Common myeloid progenitor, CD34-positive (primary cell): ENCODE measurements around the gene AIF1L.

Experiments
- CTCF ChIA-PET: fragments of 350-600 bp; sonication (Branson Sonifier 250); formaldehyde crosslinking; loops from one replicate; lab custom pipeline; 2021; ENCODE audit warnings: antibody characterized with exemption; lab: Charles Lee
- POLR2A ChIA-PET: fragments of 350-600 bp; sonication (Branson Sonifier 250); formaldehyde crosslinking; loops from one replicate; lab custom pipeline; 2021; ENCODE audit warnings: antibody characterized with exemption; lab: Charles Lee
- DNase-seq, 3 donors: peaks; one replicate each; pipeline versions ENCODE4 v3.0.0 to v3.0.0-alpha.2; 2013
- H3K27ac ChIP-seq, 2 experiments: 1 replicate in 1 of 2; 2 replicates in 1 of 2; pipeline ENCODE4 v1.7.0; 2013; ENCODE audit warnings: inconsistent platforms in 2 of 2, low read length in 2 of 2, mild to moderate bottlenecking in 2 of 2, low read depth in 1 of 2, moderate library complexity in 1 of 2; ENCODE audit not compliant: severe bottlenecking in 2 of 2, insufficient read depth in 1 of 2, poor library complexity in 1 of 2
- H3K27me3 ChIP-seq, 5 experiments: replicated peaks in 2 of 5; 1 replicate in 3 of 5; 2 replicates in 2 of 5; pipeline versions ENCODE4 v1.6.1 to v1.7.0; 2013; ENCODE audit warnings: low read length in 4 of 5, mild to moderate bottlenecking in 2 of 5, moderate library complexity in 2 of 5, inconsistent platforms in 1 of 5; ENCODE audit not compliant: insufficient read depth in 5 of 5, control insufficient read depth in 4 of 5
- H3K36me3 ChIP-seq, 4 experiments: 1 replicate in 2 of 4; 2 replicates in 2 of 4; pipeline versions ENCODE4 v1.6.1 to v1.7.0; 2013; ENCODE audit warnings: low read length in 3 of 4, control low read depth in 1 of 4, mild to moderate bottlenecking in 1 of 4; ENCODE audit not compliant: control insufficient read depth in 4 of 4, insufficient read depth in 4 of 4
- H3K4me1 ChIP-seq, 4 experiments: 1 replicate in 3 of 4; 2 replicates in 1 of 4; pipeline versions ENCODE4 v1.6.1 to v1.7.1; 2013; ENCODE audit warnings: low read length in 3 of 4, mild to moderate bottlenecking in 3 of 4, control low read depth in 1 of 4, inconsistent platforms in 1 of 4, moderate library complexity in 1 of 4; ENCODE audit not compliant: control insufficient read depth in 4 of 4, insufficient read depth in 4 of 4; ENCODE audit errors: control extremely low read depth in 1 of 4
- H3K4me3 ChIP-seq, 7 experiments: 1 replicate in 4 of 7; 2 replicates in 3 of 7; pipeline versions ENCODE4 v1.5.1 to v1.7.0; 2013; ENCODE audit warnings: mild to moderate bottlenecking in 7 of 7, low read length in 6 of 7, moderate library complexity in 6 of 7, inconsistent platforms in 2 of 7, low read depth in 2 of 7, control low read depth in 1 of 7; ENCODE audit not compliant: insufficient read depth in 4 of 7, control insufficient read depth in 1 of 7; ENCODE audit errors: extremely low read depth in 1 of 7
- H3K9me3 ChIP-seq, 5 experiments: 1 replicate in 4 of 5; 2 replicates in 1 of 5; pipeline versions ENCODE4 v1.6.1 to v1.7.1; 2013; ENCODE audit warnings: low read length in 4 of 5, mild to moderate bottlenecking in 2 of 5, inconsistent platforms in 1 of 5, low read depth in 1 of 5, moderate library complexity in 1 of 5; ENCODE audit not compliant: control insufficient read depth in 4 of 5, insufficient read depth in 2 of 5; ENCODE audit errors: control extremely low read depth in 1 of 5
- WGBS: methylation state at CpG from one replicate; pipeline ENCODE4 v1.1.5; 2013; ENCODE audit not compliant: insufficient coverage; 5-methylcytosine and 5-hydroxymethylcytosine counted together

The AIF1L gene

DNA sequence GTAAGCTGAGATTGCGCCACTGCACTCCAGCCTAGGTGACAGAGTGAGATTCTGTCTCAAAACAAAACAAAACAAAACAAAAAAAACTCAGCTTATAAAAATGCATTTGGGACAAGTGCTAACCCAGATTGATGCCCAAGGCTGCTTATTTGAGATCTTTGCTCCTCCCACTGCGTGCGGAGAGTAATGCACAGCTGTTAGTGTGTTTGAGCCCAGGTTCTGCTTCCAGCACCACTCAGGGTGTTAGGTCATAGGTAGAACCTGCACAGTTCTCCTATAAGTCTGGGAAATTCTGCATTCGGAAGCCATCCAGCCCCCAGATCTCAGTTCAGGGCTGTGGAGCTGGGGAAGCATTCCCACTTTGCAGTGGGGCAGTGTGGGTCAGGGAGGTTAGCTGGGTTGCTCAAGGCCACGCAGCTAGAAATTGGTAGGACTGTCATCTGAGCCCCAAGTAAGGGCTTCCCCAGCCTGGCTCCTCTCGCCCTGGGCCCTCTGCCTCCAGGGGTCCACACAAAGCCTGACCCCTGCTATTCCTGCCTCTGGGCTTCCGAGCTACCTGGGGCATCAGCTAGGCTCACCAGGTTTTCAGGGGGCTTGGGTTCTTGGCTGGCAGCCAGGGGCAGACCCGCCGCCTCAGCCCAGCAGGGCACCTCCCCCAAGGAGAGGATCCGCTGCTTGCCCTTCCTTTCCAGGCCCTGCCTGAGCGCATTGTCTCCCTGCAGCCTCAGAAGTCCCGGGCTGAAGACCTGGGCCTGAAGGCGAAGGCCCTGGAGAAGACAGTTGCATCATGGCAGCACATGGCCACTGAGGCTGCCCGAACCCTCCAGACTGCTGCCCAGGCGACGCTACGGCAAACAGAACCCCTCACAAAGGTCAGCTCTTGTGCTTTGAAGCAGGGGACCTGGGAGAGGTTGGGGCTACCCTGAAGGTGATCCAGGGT lies 17.6 kb upstream of the AIF1L start:
- ChIA-PET POLR2A (no interaction called here), CTCF (interaction anchor here (0.8 to 3.3 kb wide), 4 partner anchors 22 to 80 kb away, joined by 3 to 12 read pairs (median 6); no protein-coding TSS in a partner anchor)
- no peak overlapping the region for H3K27ac ChIP-seq
- no peaks in the 10 kb centered on the region for H3K27me3 ChIP-seq
- H3K4me3 ChIP-seq = no peak overlapping the region
- no peaks in the 10 kb centered on the region for H3K36me3 ChIP-seq
- H3K9me3 ChIP-seq = no peaks in the 10 kb centered on the region
- DNase-seq = no peak
- no peaks in the 10 kb centered on the region for H3K4me1 ChIP-seq
- WGBS = 98% methylated on average over 17 of the region's 17 CpGs

DNA sequence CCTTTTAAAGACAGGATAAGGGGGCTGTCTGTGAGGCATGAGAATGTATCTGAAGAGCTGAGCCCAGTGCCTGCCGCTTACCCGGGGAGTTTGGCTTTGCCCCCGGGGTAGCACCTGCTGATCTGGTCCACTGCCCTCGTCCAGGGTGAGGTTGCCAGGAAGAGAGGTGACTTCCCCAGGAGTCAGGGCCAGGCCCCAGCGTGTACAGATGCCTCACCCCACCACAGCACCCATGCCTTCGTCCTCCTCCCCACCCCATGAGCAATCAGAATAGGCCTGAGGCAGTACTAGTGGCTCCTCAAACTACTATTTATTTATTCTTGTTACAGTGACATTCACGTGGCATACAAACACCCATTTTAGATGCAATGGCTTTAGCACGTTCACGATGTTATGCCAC lies 15.7 kb upstream of the AIF1L start:
- CTCF ChIA-PET = no interaction called here
- Histone ChIP-seq H3K27ac (no peak overlapping the region), H3K4me1 (no peaks in the 10 kb centered on the region), H3K36me3 (no peaks in the 10 kb centered on the region), H3K27me3 (no peaks in the 10 kb centered on the region), H3K9me3 (no peaks in the 10 kb centered on the region), H3K4me3 (no peak overlapping the region)
- 83% methylated on average over 7 of the region's 9 CpGs for WGBS
- no peak for DNase-seq
- POLR2A ChIA-PET = no interaction called here

DNA sequence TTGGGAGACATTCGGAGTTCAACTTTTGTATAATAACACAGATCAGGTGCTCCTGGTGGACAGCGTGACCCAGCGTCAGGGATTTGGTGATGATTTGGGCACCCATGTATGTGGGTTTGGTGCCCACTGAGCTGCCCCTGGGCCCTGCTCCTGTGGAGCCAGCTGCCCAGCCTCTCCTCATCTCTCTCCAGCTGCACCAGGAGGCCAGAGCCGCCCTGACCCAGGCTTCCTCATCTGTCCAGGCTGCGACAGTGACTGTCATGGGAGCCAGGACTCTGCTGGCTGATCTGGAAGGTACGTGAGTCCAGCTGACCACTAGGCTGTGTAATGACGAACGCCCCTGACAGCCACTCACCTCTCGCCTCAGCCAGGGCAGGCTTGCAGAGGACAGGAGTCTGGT lies 14.5 kb upstream of the AIF1L start:
- Histone ChIP-seq H3K4me3 (no peak overlapping the region), H3K27ac (no peak overlapping the region), H3K4me1 (no peaks in the 10 kb centered on the region), H3K36me3 (no peaks in the 10 kb centered on the region), H3K27me3 (no peaks in the 10 kb centered on the region), H3K9me3 (no peaks in the 10 kb centered on the region)
- DNase-seq = no peak
- 99% methylated on average over 9 of the region's 9 CpGs for whole genome bisulfite sequencing
- CTCF ChIA-PET = no interaction called here
- POLR2A ChIA-PET = no interaction called here

DNA sequence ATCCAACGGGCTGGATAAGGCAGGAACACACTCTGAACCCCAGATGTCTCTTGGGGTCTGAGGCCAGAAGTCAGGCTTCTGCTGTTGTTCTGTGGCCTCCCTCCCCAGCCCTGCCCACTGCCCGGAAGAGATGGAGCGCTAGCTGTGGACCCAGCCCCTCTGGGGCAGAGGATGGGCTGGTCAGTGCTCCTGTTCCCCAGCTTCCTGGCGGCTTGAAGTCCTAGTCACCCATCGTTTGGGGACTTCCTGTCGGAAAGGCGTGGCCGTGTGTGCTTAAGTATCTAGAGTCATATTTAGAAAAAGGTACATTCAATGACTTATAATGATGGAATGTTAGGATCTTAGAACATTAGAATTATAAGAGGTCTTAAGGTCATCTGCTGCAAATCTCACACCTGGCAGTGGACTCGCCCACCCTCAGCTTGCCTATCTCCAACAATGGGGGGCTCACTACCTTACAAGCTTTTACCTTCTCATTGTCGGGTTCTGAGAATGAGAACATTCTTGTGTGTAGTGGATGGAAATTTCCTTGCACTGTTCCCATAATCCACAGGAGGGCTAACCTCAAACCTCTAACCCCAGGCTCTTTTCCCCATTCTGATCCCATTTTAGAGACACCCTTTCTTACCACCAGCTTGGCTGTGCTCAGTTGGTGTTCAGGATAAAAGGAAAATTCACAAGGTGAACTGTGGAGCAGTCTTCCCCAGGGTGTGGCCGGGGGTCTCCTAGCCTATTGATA lies 13.4 kb upstream of the AIF1L start:
- WGBS = 74% methylated on average over 6 of the region's 11 CpGs
- no peaks in the 10 kb centered on the region for H3K36me3 ChIP-seq
- no peak for DNase-seq
- ChIA-PET POLR2A (no interaction called here), CTCF (interaction anchor here (1.3 to 1.4 kb wide), 2 partner anchors 8 to 25 kb away, joined by 3 read pairs; no protein-coding TSS in a partner anchor)
- H3K4me1 ChIP-seq = no peaks in the 10 kb centered on the region
- H3K27ac ChIP-seq = no peak overlapping the region
- no peaks in the 10 kb centered on the region for H3K27me3 ChIP-seq
- no peak overlapping the region for H3K4me3 ChIP-seq
- H3K9me3 ChIP-seq = no peaks in the 10 kb centered on the region

DNA sequence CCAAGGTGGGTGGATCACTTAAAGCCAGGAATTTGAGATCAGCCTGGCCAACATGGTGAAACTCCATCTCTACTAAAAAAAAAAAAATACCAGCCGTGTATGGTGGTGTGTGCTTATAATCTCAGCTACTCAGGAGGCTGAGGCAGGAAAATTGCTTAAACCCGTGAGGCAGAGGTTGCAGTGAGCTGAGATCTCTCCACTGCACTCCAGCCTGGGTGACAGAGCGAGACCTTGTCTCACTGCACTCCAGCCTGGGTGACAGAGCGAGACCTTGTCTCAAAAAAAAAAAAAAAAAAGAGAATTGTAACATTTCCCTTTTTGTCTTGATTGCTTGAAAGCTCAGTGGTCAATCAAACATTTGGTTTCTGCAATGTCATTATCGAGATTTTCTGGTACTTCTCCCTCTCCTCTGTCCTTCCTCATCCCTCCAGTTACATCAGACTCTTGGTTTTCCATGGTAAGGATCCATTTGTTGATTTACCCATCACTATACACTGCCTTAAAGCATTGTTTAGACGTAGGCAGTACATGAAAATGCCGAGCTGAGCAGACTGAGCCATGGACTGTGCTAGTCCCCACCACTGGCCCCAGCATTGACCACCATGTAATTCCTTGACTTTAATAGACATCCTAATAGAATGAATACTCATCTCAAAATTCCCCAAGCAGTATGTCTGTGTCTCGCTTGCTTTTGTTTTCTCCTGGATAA lies 11.5 kb upstream of the AIF1L start:
- Histone ChIP-seq H3K27me3 (no peaks in the 10 kb centered on the region), H3K4me3 (no peak overlapping the region), H3K36me3 (no peaks in the 10 kb centered on the region), H3K4me1 (no peaks in the 10 kb centered on the region), H3K9me3 (no peaks in the 10 kb centered on the region), H3K27ac (no peak overlapping the region)
- no peak for DNase-seq
- WGBS = 92% methylated on average over 4 of the region's 8 CpGs
- CTCF ChIA-PET = no interaction called here
- POLR2A ChIA-PET = interaction anchor here (0.6 to 0.8 kb wide), 3 partner anchors 10 to 382 kb away, joined by 3 to 4 read pairs (median 3); partner anchors contain the start of gene NUP214

DNA sequence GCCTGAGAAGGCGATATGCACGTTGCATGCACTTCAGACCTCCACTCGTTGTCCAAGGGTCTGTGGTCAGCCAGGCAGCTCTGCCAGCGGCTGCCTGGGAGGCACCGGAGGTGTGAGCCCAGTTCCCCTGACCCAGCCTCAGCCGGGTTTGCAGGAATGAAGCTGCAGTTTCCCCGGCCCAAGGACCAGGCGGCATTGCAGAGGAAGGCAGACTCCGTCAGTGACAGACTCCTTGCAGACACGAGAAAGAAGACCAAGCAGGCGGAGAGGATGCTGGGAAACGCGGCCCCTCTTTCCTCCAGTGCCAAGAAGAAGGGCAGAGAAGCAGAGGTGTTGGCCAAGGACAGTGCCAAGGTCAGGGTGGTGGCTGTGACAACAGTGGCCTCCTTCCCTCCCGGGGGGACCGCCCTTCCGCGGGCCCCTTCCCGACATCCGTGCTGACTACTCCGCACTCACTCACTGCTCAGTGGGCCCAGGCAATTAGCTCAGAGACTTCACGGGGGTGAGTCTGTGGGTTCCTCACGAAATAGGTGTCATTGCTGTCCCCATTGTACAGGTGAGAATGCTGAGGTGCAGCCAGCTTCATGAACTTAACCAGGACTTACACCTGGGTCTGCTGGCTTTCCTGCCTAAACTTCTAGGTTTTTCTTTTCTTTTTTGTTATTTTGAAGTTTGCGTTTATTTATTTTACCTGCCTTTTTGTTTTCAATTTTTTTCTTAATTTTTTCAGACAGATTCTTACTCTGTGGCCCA lies 10.8 kb upstream of the AIF1L start:
- WGBS = 85% methylated on average over 22 of the region's 23 CpGs
- ChIA-PET CTCF (no interaction called here), POLR2A (interaction anchor here (0.6 to 0.8 kb wide), 2 partner anchors 40 to 382 kb away, joined by 3 read pairs; partner anchors contain the start of gene NUP214)

More for the DNA sequence above, 10.8 kb upstream of the AIF1L start:
- no peak overlapping the region for H3K27ac ChIP-seq
- no peaks in the 10 kb centered on the region for H3K27me3 ChIP-seq
- DNase-seq = no peak
- no peaks in the 10 kb centered on the region for H3K36me3 ChIP-seq
- no peaks in the 10 kb centered on the region for H3K9me3 ChIP-seq
- H3K4me3 ChIP-seq = no peak overlapping the region
- H3K4me1 ChIP-seq = no peaks in the 10 kb centered on the region
